SJSA1 (cell line): ENCODE measurements around the gene CCR2. TPM values are rescaled to one million over a fixed set of nuclear protein-coding genes. Genes with fewer than 3 reads are reported as not detected.
"Not testable (repeated sequence)": the region's sequence is repeated elsewhere in the genome, so short reads cannot be mapped to it uniquely, and the experiment has no call there.

Experiments used
- DNase-seq, 2 experiments: peaks; one replicate each; pipeline ENCODE4 v3.0.0-alpha.2; 2015 to 2020; ENCODE audit warnings: low spot score in 2 of 2, low read depth in 1 of 2
- H3K27ac ChIP-seq: fragments of 250-450 bp; sonication (Bioruptor Pico); 2 replicates; pipeline ENCODE4 v1.5.1; 2020; ENCODE audit warnings: mild to moderate bottlenecking, moderate library complexity
- H3K27me3 ChIP-seq: fragments of 250-450 bp; sonication (Bioruptor Pico); replicated peaks from 2 replicates; pipeline ENCODE4 v1.5.1; 2020; ENCODE audit warnings: mild to moderate bottlenecking, moderate library complexity
- H3K36me3 ChIP-seq: fragments of 250-450 bp; sonication (Bioruptor Pico); 2 replicates; pipeline ENCODE4 v1.5.1; 2020; ENCODE audit warnings: mild to moderate bottlenecking
- H3K4me1 ChIP-seq: fragments of 250-450 bp; sonication (Bioruptor Pico); replicated peaks from 2 replicates; pipeline ENCODE4 v1.6.1; 2021; ENCODE audit warnings: mild to moderate bottlenecking
- H3K4me3 ChIP-seq: fragments of 250-450 bp; sonication (Bioruptor Pico); 2 replicates; pipeline ENCODE4 v1.5.1; 2020; ENCODE audit warnings: mild to moderate bottlenecking
- H3K9me3 ChIP-seq: fragments of 250-450 bp; sonication (Bioruptor Pico); replicated peaks from 2 replicates; pipeline ENCODE4 v1.5.1; 2020; ENCODE audit warnings: mild to moderate bottlenecking
- total RNA-seq: library from RNA; depleted of rRNA; stranded (reverse); fragments of >200 nt; shearing (Covaris generic); gene quantifications from 2 replicates; pipeline ENCODE4 v1.2.3, GENCODE V29; 2014; rRNA removed

Gene CCR2
- not detected in 2 replicates for total RNA-seq

- H3K4me1 ChIP-seq, result peaks cover 8% of the 10 kb centered on the region
These were observed at the start of gene CCR2 for GRCh38 chr3:46353647-46354410. CCR2 (plus strand) TSS chr3:46354111; CDS start chr3:46357528, 3,417 bp downstream.

GRCh38 chr3:46304739-46305138 lies 49.2 kb upstream of the CCR2 start:
- no peaks in the 10 kb centered on the region for H3K36me3 ChIP-seq
- H3K4me3 ChIP-seq, result no peak overlapping the region
- DNase-seq, result no peak
- H3K4me1 ChIP-seq, result no peaks in the 10 kb centered on the region
- H3K27me3 ChIP-seq, result no peaks in the 10 kb centered on the region
- no peaks in the 10 kb centered on the region for H3K9me3 ChIP-seq
- no peak overlapping the region for H3K27ac ChIP-seq

More at GRCh38 chr3:46353647-46354410, at the start of gene CCR2:
- Histone ChIP-seq H3K27ac (no peak within 1 kb of the TSS), H3K27me3 (0 out of 2 replicates have a peak, but pooled peaks cover 6% of the 10 kb centered on the region), H3K4me3 (no peak within 1 kb of the TSS), H3K36me3 (no peaks in the 10 kb centered on the region), H3K9me3 (no peaks in the 10 kb centered on the region)
- no peak for DNase-seq

- Histone ChIP-seq H3K4me1 (no peaks in the 10 kb centered on the region), H3K27ac (no peak overlapping the region), H3K36me3 (no peaks in the 10 kb centered on the region), H3K9me3 (no peaks in the 10 kb centered on the region), H3K27me3 (no peaks in the 10 kb centered on the region), H3K4me3 (no peak overlapping the region)
- DNase-seq, result no peak
These were observed 40.9 kb upstream of the CCR2 start for GRCh38 chr3:46312991-46313390.

GRCh38 chr3:46314517-46314916 lies 39.4 kb upstream of the CCR2 start:
- Histone ChIP-seq H3K36me3 (no peaks in the 10 kb centered on the region), H3K4me1 (no peaks in the 10 kb centered on the region), H3K4me3 (no peak overlapping the region), H3K27ac (no peak overlapping the region), H3K9me3 (no peaks in the 10 kb centered on the region), H3K27me3 (no peaks in the 10 kb centered on the region)
- DNase-seq, result no peak

GRCh38 chr3:46316206-46316605 lies 37.7 kb upstream of the CCR2 start:
- Histone ChIP-seq H3K27me3 (no peaks in the 10 kb centered on the region), H3K9me3 (no peaks in the 10 kb centered on the region), H3K4me3 (no peak overlapping the region), H3K4me1 (no peaks in the 10 kb centered on the region), H3K27ac (no peak overlapping the region), H3K36me3 (no peaks in the 10 kb centered on the region)
- no peak for DNase-seq

GRCh38 chr3:46318207-46318927 lies 35.5 kb upstream of the CCR2 start:
- Histone ChIP-seq H3K36me3 (no peaks in the 10 kb centered on the region), H3K9me3 (no peaks in the 10 kb centered on the region), H3K4me3 (no peak overlapping the region), H3K27ac (no peak overlapping the region), H3K27me3 (no peaks in the 10 kb centered on the region), H3K4me1 (no peaks in the 10 kb centered on the region)
- no peak for DNase-seq

GRCh38 chr3:46321461-46322104 lies 32.3 kb upstream of the CCR2 start:
- Histone ChIP-seq H3K4me1 (no peaks in the 10 kb centered on the region), H3K27ac (no peak overlapping the region), H3K36me3 (no peaks in the 10 kb centered on the region), H3K9me3 (no peaks in the 10 kb centered on the region), H3K4me3 (no peak overlapping the region), H3K27me3 (no peaks in the 10 kb centered on the region)
- DNase-seq, result no peak

- Histone ChIP-seq H3K36me3 (no peaks in the 10 kb centered on the region), H3K9me3 (no peaks in the 10 kb centered on the region), H3K4me3 (no peak overlapping the region), H3K4me1 (no peaks in the 10 kb centered on the region), H3K27me3 (no peaks in the 10 kb centered on the region), H3K27ac (no peak overlapping the region)
- no peak for DNase-seq
These were observed 29.9 kb upstream of the CCR2 start for GRCh38 chr3:46324036-46324435.

- Histone ChIP-seq H3K4me1 (no peaks in the 10 kb centered on the region), H3K4me3 (no peak overlapping the region), H3K27me3 (no peaks in the 10 kb centered on the region), H3K9me3 (no peaks in the 10 kb centered on the region), H3K27ac (no peak overlapping the region), H3K36me3 (no peaks in the 10 kb centered on the region)
- DNase-seq, result no peak
These were observed 28.1 kb upstream of the CCR2 start for GRCh38 chr3:46325645-46326300.

- DNase-seq, H3K9me3 ChIP-seq, H3K27me3 ChIP-seq, H3K27ac ChIP-seq, H3K36me3 ChIP-seq, H3K4me3 ChIP-seq: not testable (repeated sequence)
- peaks cover 10% of the 10 kb centered on the region for H3K4me1 ChIP-seq
These were observed 23.2 kb upstream of the CCR2 start for GRCh38 chr3:46330676-46331075.

GRCh38 chr3:46334741-46335478 lies 19.0 kb upstream of the CCR2 start:
- no peak overlapping the region for H3K4me3 ChIP-seq
- H3K27ac ChIP-seq, result peak overlapping the region; percentile 13; the same call in 1 of the 2 replicates
- H3K36me3 ChIP-seq, result no peaks in the 10 kb centered on the region
- H3K4me1 ChIP-seq, result peaks cover 14% of the 10 kb centered on the region
- H3K9me3 ChIP-seq, result no peaks in the 10 kb centered on the region
- H3K27me3 ChIP-seq, result no peaks in the 10 kb centered on the region
- DNase-seq, result peak in 1 of 2 experiments; percentile 55

- H3K4me3 ChIP-seq, result no peak overlapping the region
- H3K27me3 ChIP-seq, result no peaks in the 10 kb centered on the region
- no peak for DNase-seq
- H3K27ac ChIP-seq, result no peak overlapping the region
- no peaks in the 10 kb centered on the region for H3K9me3 ChIP-seq
- H3K4me1 ChIP-seq, result peaks cover 14% of the 10 kb centered on the region
- H3K36me3 ChIP-seq, result no peaks in the 10 kb centered on the region
These were observed 18.4 kb upstream of the CCR2 start for GRCh38 chr3:46335541-46335940.

GRCh38 chr3:46337911-46338310 lies 16.0 kb upstream of the CCR2 start:
- H3K27me3 ChIP-seq, result no peaks in the 10 kb centered on the region
- H3K9me3 ChIP-seq, result no peaks in the 10 kb centered on the region
- no peak overlapping the region for H3K27ac ChIP-seq
- no peaks in the 10 kb centered on the region for H3K36me3 ChIP-seq
- peaks cover 14% of the 10 kb centered on the region for H3K4me1 ChIP-seq
- no peak overlapping the region for H3K4me3 ChIP-seq
- no peak for DNase-seq
